PC-3 (cell line): ENCODE data around the gene EPHB3. TPM values are rescaled to one million over a fixed set of nuclear protein-coding genes. Genes with fewer than 3 reads are reported as not detected.

ENCODE experiments used
- ATAC-seq: fragments of 200-7000 bp; cut with Tn5 transposase; 2 replicates; pipeline ENCODE4 v1.9.1; 2020; ENCODE audit warnings: mild to moderate bottlenecking, moderate library complexity
- BruUV-seq: library from RNA; stranded (reverse); fragments of 400-500 nt; replicated peaks from 2 replicates; lab custom pipeline; 2021; lab: Mats Ljungman, UMichigan
- CTCF ChIA-PET: fragments of 300-600 bp; sonication (Branson Sonifier 250); formaldehyde crosslinking; loops from one replicate; lab custom pipeline; 2022; ENCODE audit warnings: antibody characterized with exemption; lab: Charles Lee
- POLR2A ChIA-PET: fragments of 300-600 bp; sonication (Branson Sonifier 250); formaldehyde crosslinking; loops from one replicate; lab custom pipeline; 2022; ENCODE audit warnings: antibody characterized with exemption; ENCODE audit not compliant: unreplicated experiment; lab: Charles Lee
- DNase-seq: peaks from one replicate; pipeline ENCODE4 v3.0.0-alpha.2; 2015
- H2AFZ ChIP-seq: fragments of 300-600 bp; sonication (generic); 2 replicates; pipeline ENCODE4 v1.6.0; 2016; ENCODE audit warnings: antibody characterized with exemption, low read length
- H3F3A ChIP-seq: fragments of 300-600 bp; sonication (generic); one replicate; pipeline ENCODE4 v1.6.0; 2017; ENCODE audit warnings: antibody characterized with exemption, low read length, control low read depth, mild to moderate bottlenecking; ENCODE audit not compliant: unreplicated experiment
- H3K27ac ChIP-seq: fragments of 300-600 bp; sonication (generic); 2 replicates; pipeline ENCODE4 v1.5.1; 2016; ENCODE audit warnings: mild to moderate bottlenecking, low read length
- H3K27me3 ChIP-seq: fragments of 300-600 bp; sonication (generic); 2 replicates; pipeline ENCODE4 v1.6.1; 2016; ENCODE audit warnings: low read length, mixed read lengths
- H3K36me3 ChIP-seq: fragments of 300-600 bp; sonication (generic); 2 replicates; pipeline ENCODE4 v1.6.1; 2016; ENCODE audit warnings: low read depth, mixed run types, low read length, mixed read lengths
- H3K4me1 ChIP-seq: fragments of 300-600 bp; sonication (generic); 2 replicates; pipeline ENCODE4 v1.5.1; 2016; ENCODE audit warnings: low read length; ENCODE audit not compliant: insufficient read depth
- H3K4me2 ChIP-seq: fragments of 300-600 bp; sonication (generic); 2 replicates; pipeline ENCODE4 v1.6.0; 2016; ENCODE audit warnings: low read length
- H3K4me3 ChIP-seq: fragments of 300-600 bp; sonication (generic); 2 replicates; pipeline ENCODE4 v1.5.1; 2016; ENCODE audit warnings: mild to moderate bottlenecking, low read length, mixed read lengths
- H3K79me2 ChIP-seq: fragments of 300-600 bp; sonication (generic); 2 replicates; pipeline ENCODE4 v1.6.1; 2017; ENCODE audit warnings: low read length, mixed read lengths
- H3K9ac ChIP-seq: fragments of 300-600 bp; sonication (generic); 2 replicates; pipeline ENCODE4 v1.6.0; 2016; ENCODE audit warnings: mild to moderate bottlenecking, low read length
- H3K9me2 ChIP-seq: fragments of 300-600 bp; sonication (generic); replicated peaks from 2 replicates; pipeline ENCODE4 v1.6.1; 2016; ENCODE audit warnings: mixed run types, low read length, mixed read lengths
- H3K9me3 ChIP-seq: fragments of 300-600 bp; sonication (generic); 2 replicates; pipeline ENCODE4 v1.6.1; 2016; ENCODE audit warnings: low read length, mixed read lengths
- H4K20me1 ChIP-seq: fragments of 300-600 bp; sonication (generic); 2 replicates; pipeline ENCODE4 v1.6.1; 2016; ENCODE audit warnings: low read length, mixed read lengths
- EZH2 ChIP-seq: fragments of 300-600 bp; sonication (generic); IDR thresholded peaks from one replicate; pipeline ENCODE4 v1.6.1; 2017; ENCODE audit warnings: antibody characterized with exemption, mild to moderate bottlenecking, low read length; ENCODE audit not compliant: unreplicated experiment
- EZH2phosphoT487 ChIP-seq: fragments of 300-600 bp; sonication (generic); IDR thresholded peaks from 2 replicates; pipeline ENCODE4 v1.6.1; 2018; ENCODE audit warnings: mild to moderate bottlenecking, antibody characterized with exemption, low read length, borderline replicate concordance
- intact Hi-C: fragments of 100-400 bp; cut with micrococcal nuclease; formaldehyde crosslinking; loops from 2 replicates; pipeline ENCODE4 v1.9.0; 2023
- total RNA-seq: library from RNA; depleted of rRNA; stranded (reverse); fragments of >200 nt; gene quantifications from 2 replicates; pipeline ENCODE4 v1.2.3, GENCODE V29; 2014
- TF ChIP-seq, protein P1 (sequence below): fragments of 300-600 bp; sonication (generic); conservative IDR thresholded peaks from 2 replicates; pipeline ENCODE4 v1.5.1; 2017; ENCODE audit warnings: antibody characterized with exemption, low read depth, mild to moderate bottlenecking, low read length

Gene EPHB3
- total RNA-seq, 1 experiment from 2014 or later: 18.2 TPM

- H3F3A ChIP-seq: no peaks in the 10 kb centered on the region
- no peaks in the 10 kb centered on the region for H4K20me1 ChIP-seq
- intact Hi-C loops: no loop called here
- TF ChIP-seq, protein P1, sequence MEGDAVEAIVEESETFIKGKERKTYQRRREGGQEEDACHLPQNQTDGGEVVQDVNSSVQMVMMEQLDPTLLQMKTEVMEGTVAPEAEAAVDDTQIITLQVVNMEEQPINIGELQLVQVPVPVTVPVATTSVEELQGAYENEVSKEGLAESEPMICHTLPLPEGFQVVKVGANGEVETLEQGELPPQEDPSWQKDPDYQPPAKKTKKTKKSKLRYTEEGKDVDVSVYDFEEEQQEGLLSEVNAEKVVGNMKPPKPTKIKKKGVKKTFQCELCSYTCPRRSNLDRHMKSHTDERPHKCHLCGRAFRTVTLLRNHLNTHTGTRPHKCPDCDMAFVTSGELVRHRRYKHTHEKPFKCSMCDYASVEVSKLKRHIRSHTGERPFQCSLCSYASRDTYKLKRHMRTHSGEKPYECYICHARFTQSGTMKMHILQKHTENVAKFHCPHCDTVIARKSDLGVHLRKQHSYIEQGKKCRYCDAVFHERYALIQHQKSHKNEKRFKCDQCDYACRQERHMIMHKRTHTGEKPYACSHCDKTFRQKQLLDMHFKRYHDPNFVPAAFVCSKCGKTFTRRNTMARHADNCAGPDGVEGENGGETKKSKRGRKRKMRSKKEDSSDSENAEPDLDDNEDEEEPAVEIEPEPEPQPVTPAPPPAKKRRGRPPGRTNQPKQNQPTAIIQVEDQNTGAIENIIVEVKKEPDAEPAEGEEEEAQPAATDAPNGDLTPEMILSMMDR: no peak
- TF ChIP-seq EZH2 (peak; percentile 51), EZH2phosphoT487 (no peak)
- H3K27ac ChIP-seq: no peak overlapping the region
- POLR2A ChIA-PET: no interaction called here
- no peak overlapping the region for H3K4me3 ChIP-seq
- no peaks in the 10 kb centered on the region for H3K9me3 ChIP-seq
- H3K9me2 ChIP-seq: no peaks in the 10 kb centered on the region
- H2AFZ ChIP-seq: no peak overlapping the region
- ATAC-seq: no peak
- no peak overlapping the region for H3K9ac ChIP-seq
- CTCF ChIA-PET: no interaction called here
- no peaks in the 10 kb centered on the region for H3K79me2 ChIP-seq
- no peak for DNase-seq
- peaks cover 35% of the 10 kb centered on the region for H3K27me3 ChIP-seq
- BruUV-seq: no TSS peak
- H3K4me2 ChIP-seq: no peak overlapping the region
- H3K4me1 ChIP-seq: no peaks in the 10 kb centered on the region; the same call in 1 of the 2 replicates
- no peaks in the 10 kb centered on the region for H3K36me3 ChIP-seq
Measured at GRCh38 chr3:184604039-184604601, 42.5 kb downstream of the EPHB3 start.

DNA sequence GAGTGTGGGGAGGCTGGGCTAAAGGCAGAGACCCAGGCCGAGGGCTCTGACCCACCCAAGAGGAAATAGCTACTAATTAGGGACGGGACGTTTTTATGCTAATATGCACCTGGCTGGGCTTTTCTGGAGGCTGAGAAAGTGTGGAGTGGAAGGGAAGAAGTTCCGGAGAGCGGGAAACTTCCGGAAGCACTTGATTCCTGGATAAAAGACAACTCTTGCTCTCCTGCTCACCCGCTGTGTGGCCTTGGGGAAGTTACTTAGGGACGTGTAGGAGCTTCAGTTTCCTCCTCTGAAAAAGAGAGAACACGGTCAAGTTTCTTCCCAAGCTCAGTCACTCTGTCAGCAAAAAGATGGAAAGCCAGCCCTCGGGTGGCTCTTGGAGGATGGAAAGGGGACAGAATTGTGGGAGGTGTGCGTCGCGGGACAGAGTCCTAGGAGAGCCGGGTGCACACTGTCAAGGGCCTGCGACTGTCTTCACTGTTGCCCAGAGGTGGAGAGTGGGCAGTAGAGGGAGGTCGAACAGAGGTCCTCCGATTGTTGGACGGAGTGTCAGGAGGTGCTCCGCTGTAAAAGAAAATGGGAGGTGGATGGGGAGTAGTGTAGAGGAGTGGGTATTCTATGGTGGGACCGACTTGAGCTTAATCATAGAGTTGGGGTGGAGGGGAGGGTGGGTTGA, 43.2 kb downstream of the EPHB3 start:
- Histone ChIP-seq H3K9me2 (no peaks in the 10 kb centered on the region), H3K4me3 (no peak overlapping the region), H3K27me3 (peaks cover 35% of the 10 kb centered on the region), H3K36me3 (no peaks in the 10 kb centered on the region), H3K79me2 (no peaks in the 10 kb centered on the region), H2AFZ (no peak overlapping the region), H3K9me3 (no peaks in the 10 kb centered on the region), H3K9ac (no peak overlapping the region), H4K20me1 (no peaks in the 10 kb centered on the region), H3F3A (no peaks in the 10 kb centered on the region), H3K27ac (no peak overlapping the region), H3K4me2 (no peak overlapping the region), H3K4me1 (no peaks in the 10 kb centered on the region; the same call in 1 of the 2 replicates)
- ChIA-PET POLR2A (no interaction called here), CTCF (no interaction called here)
- intact Hi-C loops: no loop called here
- TF ChIP-seq EZH2phosphoT487 (no peak), EZH2 (no peak)
- TF ChIP-seq, protein P1: no peak
- ATAC-seq (no peak), DNase-seq (no peak)
- no TSS peak for BruUV-seq

GRCh38 chr3:184608209-184608608, 46.6 kb downstream of the EPHB3 start:
- H3K9ac ChIP-seq: no peak overlapping the region
- no peak overlapping the region for H3K27ac ChIP-seq
- H3K36me3 ChIP-seq: no peaks in the 10 kb centered on the region
- CTCF ChIA-PET: no interaction called here
- DNase-seq: no peak
- intact Hi-C loops: no loop called here
- POLR2A ChIA-PET: no interaction called here
- no TSS peak for BruUV-seq
- H3K4me2 ChIP-seq: no peak overlapping the region
- no peak for TF ChIP-seq EZH2phosphoT487
- no peak for TF ChIP-seq EZH2
- TF ChIP-seq, protein P1: no peak
- no peaks in the 10 kb centered on the region for H4K20me1 ChIP-seq
- no peaks in the 10 kb centered on the region for H3K9me3 ChIP-seq
- no peak overlapping the region for H3K4me3 ChIP-seq
- H3K9me2 ChIP-seq: no peaks in the 10 kb centered on the region
- H3K27me3 ChIP-seq: peaks cover 23% of the 10 kb centered on the region
- ATAC-seq: no peak
- no peaks in the 10 kb centered on the region; the same call in 1 of the 2 replicates for H3K4me1 ChIP-seq
- no peaks in the 10 kb centered on the region for H3F3A ChIP-seq
- no peak overlapping the region for H2AFZ ChIP-seq
- no peaks in the 10 kb centered on the region for H3K79me2 ChIP-seq
